Ectodermal cell (in vitro differentiated cells): Measurements from ENCODE around the gene C1QTNF8.

Experiments used
- H3K27ac ChIP-seq: 2 replicates; pipeline ENCODE4 v1.7.0; 2013; ENCODE audit warnings: mild to moderate bottlenecking, low read depth, low read length; ENCODE audit not compliant: insufficient read depth, poor library complexity, severe bottlenecking
- H3K27me3 ChIP-seq: 2 replicates; pipeline ENCODE4 v1.7.0; 2013; ENCODE audit warnings: mild to moderate bottlenecking, low read length; ENCODE audit not compliant: insufficient read depth, control insufficient read depth, poor library complexity, severe bottlenecking
- H3K36me3 ChIP-seq: one replicate; pipeline ENCODE4 v1.7.0; 2013; ENCODE audit warnings: low read length; ENCODE audit not compliant: control insufficient read depth, insufficient read depth
- H3K4me1 ChIP-seq: one replicate; pipeline ENCODE4 v1.7.0; 2013; ENCODE audit warnings: low read length; ENCODE audit not compliant: control insufficient read depth, insufficient read depth
- H3K4me3 ChIP-seq: 2 replicates; pipeline ENCODE4 v1.7.0; 2013; ENCODE audit warnings: low read depth, low read length, control low read depth; ENCODE audit not compliant: insufficient read depth
- H3K9me3 ChIP-seq: 2 replicates; pipeline ENCODE4 v1.7.0; 2013; ENCODE audit warnings: mild to moderate bottlenecking, low read length, moderate library complexity; ENCODE audit not compliant: control insufficient read depth
- WGBS, 2 experiments: methylation state at CpG; one replicate each; pipeline ENCODE4 v1.1.7; 2013; ENCODE audit warnings: missing lambda C conversion rate in 2 of 2; 5-methylcytosine and 5-hydroxymethylcytosine counted together

C1QTNF8 gene

GRCh38 chr16:1044460-1045309 is 51.4 kb downstream of the C1QTNF8 start:
- Histone ChIP-seq H3K4me1 (peaks cover 15% of the 10 kb centered on the region), H3K27me3 (no peaks in the 10 kb centered on the region), H3K4me3 (no peak overlapping the region), H3K36me3 (no peaks in the 10 kb centered on the region), H3K27ac (no peak overlapping the region), H3K9me3 (no peaks in the 10 kb centered on the region)
- WGBS, 2 experiments, result 89 to 91% methylated on average over 43 of the region's 43 CpGs

DNA sequence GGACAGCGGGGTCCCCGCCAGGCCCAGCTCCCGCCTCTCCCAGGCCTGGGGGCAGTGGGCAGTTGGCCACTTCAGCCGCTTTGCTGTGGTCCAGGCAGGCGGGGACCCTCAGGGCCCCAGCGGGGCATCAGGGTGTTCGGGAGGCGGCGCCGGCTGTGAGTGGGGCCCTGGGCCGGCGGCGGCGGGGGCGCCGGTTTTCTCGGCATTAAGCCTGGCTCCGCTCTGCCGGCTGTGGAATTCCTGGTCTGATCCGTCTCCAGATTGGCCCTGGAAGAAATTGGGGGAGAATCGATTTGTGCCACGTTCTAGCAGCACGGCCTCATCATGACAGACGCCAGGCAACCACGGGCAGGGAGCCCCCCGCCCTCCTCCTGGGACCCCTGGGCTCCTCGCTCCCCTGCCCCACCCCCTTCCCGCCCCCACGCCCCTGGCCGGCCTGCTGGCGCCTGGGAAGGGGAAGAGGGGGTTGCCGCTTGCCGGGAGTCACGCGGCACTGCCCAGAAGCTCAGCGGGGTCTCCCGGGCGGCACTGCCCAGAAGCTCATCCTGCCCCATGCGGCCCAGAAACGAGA is 52.1 kb downstream of the C1QTNF8 start:
- Histone ChIP-seq H3K9me3 (no peaks in the 10 kb centered on the region), H3K27me3 (no peaks in the 10 kb centered on the region), H3K4me3 (no peak overlapping the region), H3K36me3 (no peaks in the 10 kb centered on the region), H3K4me1 (peaks cover 11% of the 10 kb centered on the region), H3K27ac (no peak overlapping the region)
- WGBS, 2 experiments, result 86 to 88% methylated on average over 37 to 40 of the region's 40 CpGs

GRCh38 chr16:1042866-1043265 is 53.2 kb downstream of the C1QTNF8 start:
- Histone ChIP-seq H3K9me3 (no peaks in the 10 kb centered on the region), H3K27me3 (no peaks in the 10 kb centered on the region), H3K4me1 (peaks cover under 1% of the 10 kb centered on the region), H3K4me3 (no peak overlapping the region), H3K36me3 (no peaks in the 10 kb centered on the region), H3K27ac (no peak overlapping the region)
- 86 to 87% methylated on average over 19 of the region's 19 CpGs for WGBS, 2 experiments

DNA sequence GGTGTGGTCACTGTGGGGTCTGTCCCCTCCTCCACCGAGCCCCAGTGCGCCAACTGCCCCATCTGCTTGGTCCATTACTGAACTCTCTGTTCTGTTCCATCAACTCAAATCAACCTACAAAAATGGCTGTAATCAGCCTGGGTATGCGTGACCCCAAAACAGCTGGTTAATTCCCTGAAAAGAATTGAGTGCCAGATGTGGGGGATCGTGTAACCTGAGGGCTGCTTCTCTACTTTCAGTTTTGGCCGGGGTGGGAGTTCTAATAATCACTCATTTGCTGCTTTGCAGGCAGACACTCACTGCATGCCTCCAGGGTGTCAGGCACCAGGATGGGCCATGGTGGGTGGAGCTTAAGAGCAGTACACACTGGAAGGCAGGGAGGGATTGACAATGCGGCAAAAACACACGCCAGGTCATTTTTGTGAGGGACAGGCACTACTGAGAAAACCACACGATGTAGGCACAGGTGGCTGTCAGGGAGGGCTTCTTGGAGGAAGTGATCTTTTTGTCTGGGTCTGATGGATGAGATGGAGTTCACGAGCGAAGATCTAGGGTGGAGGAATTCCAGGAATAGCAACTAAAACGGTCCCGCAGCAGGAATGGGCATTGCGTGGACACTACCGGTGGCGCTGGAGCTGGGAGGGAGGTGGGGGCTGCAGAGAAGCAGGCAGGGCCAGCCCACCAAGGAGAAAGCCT is 53.8 kb downstream of the C1QTNF8 start:
- H3K4me3 ChIP-seq, result no peak overlapping the region
- H3K27ac ChIP-seq, result no peak overlapping the region
- 88% methylated on average over 15 of the region's 15 CpGs for WGBS, 2 experiments
- H3K36me3 ChIP-seq, result no peaks in the 10 kb centered on the region
- no peaks in the 10 kb centered on the region for H3K9me3 ChIP-seq
- peaks cover 2% of the 10 kb centered on the region for H3K4me1 ChIP-seq
- no peaks in the 10 kb centered on the region for H3K27me3 ChIP-seq

DNA sequence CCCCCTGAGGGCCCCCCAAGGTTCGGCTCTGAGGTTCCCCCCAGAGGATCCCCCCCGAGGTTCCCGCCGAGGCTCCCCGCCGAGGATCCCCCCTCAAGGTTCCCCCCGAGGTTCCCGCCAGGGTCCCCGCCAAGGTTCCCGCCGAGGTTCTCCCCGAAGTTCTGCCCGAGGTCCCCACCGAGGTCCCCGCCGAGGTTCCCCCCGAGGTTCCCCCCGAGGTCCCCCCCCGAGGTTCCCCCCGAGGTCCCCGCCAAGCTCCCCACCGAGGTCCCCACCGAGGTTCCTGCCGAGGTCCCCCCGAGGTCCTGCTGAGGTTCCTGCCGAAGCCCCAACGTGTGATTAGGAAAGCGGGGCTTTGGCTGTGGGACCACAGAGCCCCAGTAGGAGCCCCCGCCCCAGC is 55.7 kb downstream of the C1QTNF8 start:
- Histone ChIP-seq H3K4me1 (peaks cover 14% of the 10 kb centered on the region), H3K36me3 (no peaks in the 10 kb centered on the region), H3K4me3 (no peak overlapping the region), H3K27me3 (no peaks in the 10 kb centered on the region), H3K9me3 (no peaks in the 10 kb centered on the region), H3K27ac (no peak overlapping the region)
- WGBS, 2 experiments, result 90 to 92% methylated on average over 29 of the region's 29 CpGs

- 87 to 89% methylated on average over 11 of the region's 11 CpGs for WGBS, 2 experiments
- Histone ChIP-seq H3K36me3 (no peaks in the 10 kb centered on the region), H3K27ac (no peak overlapping the region), H3K27me3 (no peaks in the 10 kb centered on the region), H3K4me1 (peaks cover 14% of the 10 kb centered on the region), H3K4me3 (no peak overlapping the region), H3K9me3 (no peaks in the 10 kb centered on the region)
Observed at GRCh38 chr16:1039762-1040161, 56.3 kb downstream of the C1QTNF8 start.

DNA sequence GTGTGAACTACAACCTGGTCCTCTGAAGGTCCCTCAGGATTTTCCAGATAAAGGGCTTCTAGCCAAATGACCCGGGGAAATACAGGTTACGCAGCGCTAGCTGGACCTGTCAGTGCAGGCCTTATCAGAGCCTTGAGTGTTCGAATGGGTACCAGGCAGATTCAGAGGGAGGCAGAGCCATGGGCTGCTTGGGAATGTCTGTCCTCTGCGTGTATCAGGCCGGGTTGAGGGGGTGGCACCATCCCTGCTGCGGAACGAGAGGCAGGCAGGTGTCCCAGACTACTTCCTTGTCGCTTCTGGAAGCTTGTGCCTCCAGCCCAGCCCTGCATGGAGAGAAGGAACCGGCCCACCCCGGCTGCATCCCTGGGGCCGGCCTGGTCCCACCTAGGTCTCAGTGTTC is 57.1 kb downstream of the C1QTNF8 start:
- Histone ChIP-seq H3K36me3 (no peaks in the 10 kb centered on the region), H3K4me1 (peaks cover 14% of the 10 kb centered on the region), H3K4me3 (no peak overlapping the region), H3K27me3 (no peaks in the 10 kb centered on the region), H3K9me3 (no peaks in the 10 kb centered on the region), H3K27ac (no peak overlapping the region)
- WGBS, 2 experiments, result 93 to 95% methylated on average over 12 of the region's 12 CpGs
